ENCODE measurements around the gene ACCSL. TPM values are rescaled to one million over a fixed set of nuclear protein-coding genes. Genes with fewer than 3 reads are reported as not detected.
A peak's percentile ranks its signal among the peaks of the same experiment; 100 is the strongest.

Gene ACCSL
- total RNA-seq, 1 donor from 2014 or later: not detected

- Histone ChIP-seq H3K27me3 (no peaks in the 10 kb centered on the region), H3K4me3 (no peak overlapping the region), H3K36me3 (no peaks in the 10 kb centered on the region), H3K4me1 (peaks cover 32% of the 10 kb centered on the region), H3K27ac (peak overlapping the region; percentile 78), H3K9me3 (no peaks in the 10 kb centered on the region)
- DNase-seq (ENCODE audit: extremely low spot score in 2 of 2): peak; percentile 61 to 62
- intact Hi-C loops (cut with DNase I): loop anchor here (5.0 kb wide), 1 partner anchor 87 kb away; no protein-coding TSS in a partner anchor
- TF ChIP-seq CTCF (IDR thresholded peaks at IDR 0.05) (no peak), POLR2A (IDR thresholded peaks at IDR 0.05) (no peak), POLR2AphosphoS5 (IDR thresholded peaks at IDR 0.05; ENCODE audit: insufficient read depth in 1 of 2, low read depth in 1 of 2) (no peak)
These were observed 13.9 kb upstream of the ACCSL start for GRCh38 chr11:44033856-44034255.

DNA sequence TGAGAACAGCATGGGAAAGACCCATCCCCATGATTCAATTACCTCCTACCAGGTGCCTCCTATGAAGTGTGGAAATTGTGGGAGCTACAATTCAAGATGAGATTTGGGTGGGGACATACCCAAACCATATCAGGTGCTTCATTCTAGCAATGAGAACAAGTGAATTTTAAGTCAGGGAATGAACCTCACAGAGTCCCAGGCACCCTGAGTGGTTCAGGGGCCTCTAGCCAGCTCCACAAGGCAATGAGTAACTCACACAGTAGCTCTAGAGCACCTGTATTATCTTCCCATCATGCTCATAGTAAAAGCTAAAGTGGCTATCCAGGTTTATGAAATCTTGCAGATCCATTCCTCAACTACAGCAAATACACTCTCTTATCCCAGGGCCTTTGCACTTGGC lies 13.1 kb upstream of the ACCSL start:
- H3K4me1 ChIP-seq: peaks cover 25% of the 10 kb centered on the region
- intact Hi-C loops (cut with DNase I): loop anchor here (5.0 kb wide), 1 partner anchor 87 kb away; no protein-coding TSS in a partner anchor
- peak in 1 of 2 donors; percentile 37 for DNase-seq (ENCODE audit: extremely low spot score in 2 of 2)
- H3K36me3 ChIP-seq: no peaks in the 10 kb centered on the region
- no peaks in the 10 kb centered on the region for H3K27me3 ChIP-seq
- no peak overlapping the region for H3K27ac ChIP-seq
- no peak for TF ChIP-seq POLR2AphosphoS5 (IDR thresholded peaks at IDR 0.05; ENCODE audit: insufficient read depth in 1 of 2, low read depth in 1 of 2)
- no peak for TF ChIP-seq CTCF (IDR thresholded peaks at IDR 0.05)
- no peak for TF ChIP-seq POLR2A (IDR thresholded peaks at IDR 0.05)
- H3K4me3 ChIP-seq: no peak overlapping the region
- H3K9me3 ChIP-seq: no peaks in the 10 kb centered on the region

GRCh38 chr11:44036811-44037657 lies 10.7 kb upstream of the ACCSL start:
- no peaks in the 10 kb centered on the region for H3K36me3 ChIP-seq
- no peaks in the 10 kb centered on the region for H3K27me3 ChIP-seq
- peak overlapping the region; percentile 13 for H3K27ac ChIP-seq
- TF ChIP-seq POLR2A (IDR thresholded peaks at IDR 0.05): no peak
- peak; percentile 34 to 79 (median 79) for TF ChIP-seq CTCF (IDR thresholded peaks at IDR 0.05)
- peak in 1 of 2 donors; percentile 30 for TF ChIP-seq POLR2AphosphoS5 (IDR thresholded peaks at IDR 0.05; ENCODE audit: insufficient read depth in 1 of 2, low read depth in 1 of 2)
- no peak overlapping the region for H3K4me3 ChIP-seq
- peak; percentile 70 to 92 for DNase-seq (ENCODE audit: extremely low spot score in 2 of 2)
- intact Hi-C loops (cut with DNase I): loop anchor here (2.0 kb wide), 1 partner anchor 146 kb away; no protein-coding TSS in a partner anchor
- H3K9me3 ChIP-seq: no peaks in the 10 kb centered on the region
- peaks cover 11% of the 10 kb centered on the region for H3K4me1 ChIP-seq

- DNase-seq (ENCODE audit: extremely low spot score in 2 of 2): no peak
- TF ChIP-seq CTCF (IDR thresholded peaks at IDR 0.05): no peak
- TF ChIP-seq POLR2A (IDR thresholded peaks at IDR 0.05): no peak
- no peak for TF ChIP-seq POLR2AphosphoS5 (IDR thresholded peaks at IDR 0.05; ENCODE audit: insufficient read depth in 1 of 2, low read depth in 1 of 2)
- Histone ChIP-seq H3K9me3 (no peaks in the 10 kb centered on the region), H3K4me3 (no peak overlapping the region), H3K27me3 (no peaks in the 10 kb centered on the region), H3K27ac (no peak overlapping the region), H3K4me1 (peaks cover 5% of the 10 kb centered on the region), H3K36me3 (no peaks in the 10 kb centered on the region)
- intact Hi-C loops (cut with DNase I): loop anchor here (2.0 kb wide), 1 partner anchor 147 kb away; no protein-coding TSS in a partner anchor
These were observed 10.2 kb upstream of the ACCSL start for GRCh38 chr11:44037658-44037998.

DNA sequence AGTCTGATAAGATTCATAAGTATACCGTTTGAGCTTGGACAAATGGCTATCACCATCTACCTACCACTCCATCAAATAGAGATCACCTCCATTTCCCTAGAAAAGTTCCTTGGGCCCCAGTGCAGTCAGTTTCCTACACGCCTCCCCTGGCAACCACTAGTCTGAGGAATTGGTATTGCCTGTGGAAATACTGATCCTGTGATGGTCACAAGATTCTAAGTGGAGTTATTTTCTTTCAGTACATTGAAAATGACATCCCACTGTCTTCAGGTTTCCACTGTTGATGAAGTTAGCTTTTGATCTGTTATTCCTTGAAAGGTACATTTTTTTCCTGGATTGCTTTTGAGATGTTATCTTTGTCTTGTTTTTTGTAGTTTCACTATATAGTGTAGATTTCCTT lies 4.6 kb upstream of the ACCSL start:
- H3K4me3 ChIP-seq: no peak overlapping the region
- DNase-seq (ENCODE audit: extremely low spot score in 2 of 2): no peak
- TF ChIP-seq POLR2A (IDR thresholded peaks at IDR 0.05) (no peak), POLR2AphosphoS5 (IDR thresholded peaks at IDR 0.05; ENCODE audit: insufficient read depth in 1 of 2, low read depth in 1 of 2) (no peak), CTCF (IDR thresholded peaks at IDR 0.05) (no peak)
- intact Hi-C loops (cut with DNase I): no loop called here
- H3K9me3 ChIP-seq: no peaks in the 10 kb centered on the region
- no peaks in the 10 kb centered on the region for H3K4me1 ChIP-seq
- H3K27me3 ChIP-seq: no peaks in the 10 kb centered on the region
- H3K36me3 ChIP-seq: no peaks in the 10 kb centered on the region
- no peak overlapping the region for H3K27ac ChIP-seq
